ENCODE measurements around the gene TSPAN4. TPM values are rescaled to one million over a fixed set of nuclear protein-coding genes. Genes with fewer than 3 reads are reported as not detected.

TSPAN4 gene
- total and polyA plus RNA-seq, 3 experiments from 2014 or later, result 4.4 to 9.4 (median 8.8) TPM

- Histone ChIP-seq H3K36me3 (ENCODE audit: insufficient read depth, low read length) (no peaks in the 10 kb centered on the region), H3K4me3 (ENCODE audit: low read length) (no peak overlapping the region), H3K9me3 (ENCODE audit: low read length) (no peaks in the 10 kb centered on the region), H3K27me3 (ENCODE audit: insufficient read depth, low read length, poor library complexity, severe bottlenecking) (no peaks in the 10 kb centered on the region), H3K27ac (ENCODE audit: low read depth, low read length) (no peak overlapping the region), H3K4me1 (ENCODE audit: insufficient read depth, low read length) (peaks cover 25% of the 10 kb centered on the region)
- ChIA-PET CTCF (interaction anchor here (1.2 to 1.7 kb wide), 4 partner anchors 10 to 27 kb away, joined by 3 to 6 read pairs (median 4); no protein-coding TSS in a partner anchor), POLR2A (interaction anchor here (1.3 kb wide), 1 partner anchor 10 kb away, joined by 7 read pairs; no protein-coding TSS in a partner anchor)
- Mint-ChIP-seq H3K4me1 (peaks cover 10 to 26% (median 11%) of the 10 kb centered on the region in 3 donors), H3K27ac (no peak overlapping the region), H3K27me3 (peaks cover 0 to 5% of the 10 kb centered on the region in 2 donors), H3K36me3 (peaks cover 0 to 37% (median 4%) of the 10 kb centered on the region in 3 donors), H3K4me3 (peak overlapping the region; percentile 35 to 95 (median 65)), H3K9me3 (no peaks in the 10 kb centered on the region)
- DNase-seq, result no peak
Measured at GRCh38 chr11:821512-822371, 20.9 kb upstream of the TSPAN4 start.

GRCh38 chr11:823441-824291, 19.0 kb upstream of the TSPAN4 start:
- peaks cover 0 to 37% (median 4%) of the 10 kb centered on the region in 3 donors for H3K36me3 Mint-ChIP-seq
- peak overlapping the region in 2 of 8 donors; percentile 33 to 69 for H3K27ac Mint-ChIP-seq
- no peak overlapping the region for H3K4me3 ChIP-seq (ENCODE audit: low read length)
- POLR2A ChIA-PET, result interaction anchor here (0.6 to 1.1 kb wide), 2 partner anchors 13 to 15 kb away, joined by 3 read pairs; no protein-coding TSS in a partner anchor
- H3K4me3 Mint-ChIP-seq, result no peak overlapping the region
- H3K36me3 ChIP-seq (ENCODE audit: insufficient read depth, low read length), result no peaks in the 10 kb centered on the region
- no peaks in the 10 kb centered on the region for H3K9me3 Mint-ChIP-seq
- no peaks in the 10 kb centered on the region for H3K9me3 ChIP-seq (ENCODE audit: low read length)
- peaks cover 32% of the 10 kb centered on the region for H3K4me1 ChIP-seq (ENCODE audit: insufficient read depth, low read length)
- H3K4me1 Mint-ChIP-seq, result peaks cover 10 to 38% (median 14%) of the 10 kb centered on the region in 3 donors
- no peak overlapping the region for H3K27ac ChIP-seq (ENCODE audit: low read depth, low read length)
- no peak for DNase-seq
- H3K27me3 ChIP-seq (ENCODE audit: insufficient read depth, low read length, poor library complexity, severe bottlenecking), result peaks cover 9% of the 10 kb centered on the region
- peaks cover 9 to 10% of the 10 kb centered on the region in 2 donors for H3K27me3 Mint-ChIP-seq
- CTCF ChIA-PET, result interaction anchor here (1.7 kb wide), 1 partner anchor 15 kb away, joined by 5 read pairs; no protein-coding TSS in a partner anchor

GRCh38 chr11:824292-824880, 18.3 kb upstream of the TSPAN4 start:
- Mint-ChIP-seq H3K36me3 (peaks cover 0 to 37% (median 4%) of the 10 kb centered on the region in 3 donors), H3K9me3 (no peaks in the 10 kb centered on the region), H3K27me3 (peaks cover 9 to 15% of the 10 kb centered on the region in 2 donors), H3K4me1 (peaks cover 10 to 44% (median 17%) of the 10 kb centered on the region in 3 donors), H3K27ac (no peak overlapping the region), H3K4me3 (no peak overlapping the region)
- ChIA-PET CTCF (no interaction called here), POLR2A (interaction anchor here (0.6 kb wide), 1 partner anchor 16 kb away, joined by 3 read pairs; no protein-coding TSS in a partner anchor)
- no peak for DNase-seq
- peaks cover 33% of the 10 kb centered on the region for H3K4me1 ChIP-seq (ENCODE audit: insufficient read depth, low read length)
- H3K27ac ChIP-seq (ENCODE audit: low read depth, low read length), result no peak overlapping the region
- no peaks in the 10 kb centered on the region for H3K9me3 ChIP-seq (ENCODE audit: low read length)
- peaks cover 16% of the 10 kb centered on the region for H3K27me3 ChIP-seq (ENCODE audit: insufficient read depth, low read length, poor library complexity, severe bottlenecking)
- no peak overlapping the region for H3K4me3 ChIP-seq (ENCODE audit: low read length)
- H3K36me3 ChIP-seq (ENCODE audit: insufficient read depth, low read length), result no peaks in the 10 kb centered on the region

- POLR2A ChIA-PET, result no interaction called here
- Mint-ChIP-seq H3K27me3 (peaks cover 9 to 19% of the 10 kb centered on the region in 2 donors), H3K27ac (no peak overlapping the region), H3K4me3 (no peak overlapping the region), H3K4me1 (peaks cover 10 to 49% (median 17%) of the 10 kb centered on the region in 3 donors), H3K9me3 (no peaks in the 10 kb centered on the region), H3K36me3 (peaks cover 0 to 36% (median 4%) of the 10 kb centered on the region in 3 donors)
- H3K4me1 ChIP-seq (ENCODE audit: insufficient read depth, low read length), result peaks cover 39% of the 10 kb centered on the region
- no peak for DNase-seq
- peaks cover 20% of the 10 kb centered on the region for H3K27me3 ChIP-seq (ENCODE audit: insufficient read depth, low read length, poor library complexity, severe bottlenecking)
- no peaks in the 10 kb centered on the region for H3K9me3 ChIP-seq (ENCODE audit: low read length)
- no peak overlapping the region for H3K27ac ChIP-seq (ENCODE audit: low read depth, low read length)
- H3K4me3 ChIP-seq (ENCODE audit: low read length), result no peak overlapping the region
- CTCF ChIA-PET, result interaction anchor here (0.6 kb wide), 1 partner anchor 224 kb away, joined by 3 read pairs; no protein-coding TSS in a partner anchor
- H3K36me3 ChIP-seq (ENCODE audit: insufficient read depth, low read length), result no peaks in the 10 kb centered on the region
Measured at GRCh38 chr11:824942-825341, 17.7 kb upstream of the TSPAN4 start.

GRCh38 chr11:825366-826226, 17.1 kb upstream of the TSPAN4 start:
- no peaks in the 10 kb centered on the region for H3K36me3 ChIP-seq (ENCODE audit: insufficient read depth, low read length)
- no peak for DNase-seq
- Mint-ChIP-seq H3K27me3 (peaks cover 9 to 19% of the 10 kb centered on the region in 2 donors), H3K36me3 (peaks cover 0 to 34% (median 4%) of the 10 kb centered on the region in 3 donors), H3K4me1 (peaks cover 10 to 50% (median 17%) of the 10 kb centered on the region in 3 donors), H3K9me3 (no peaks in the 10 kb centered on the region), H3K27ac (no peak overlapping the region), H3K4me3 (no peak overlapping the region)
- H3K4me1 ChIP-seq (ENCODE audit: insufficient read depth, low read length), result peaks cover 40% of the 10 kb centered on the region
- ChIA-PET CTCF (interaction anchor here (0.6 kb wide), 1 partner anchor 224 kb away, joined by 3 read pairs; no protein-coding TSS in a partner anchor), POLR2A (interaction anchor here (0.5 kb wide), 1 partner anchor 69 kb away, joined by 5 read pairs; no protein-coding TSS in a partner anchor)
- peaks cover 20% of the 10 kb centered on the region for H3K27me3 ChIP-seq (ENCODE audit: insufficient read depth, low read length, poor library complexity, severe bottlenecking)
- no peak overlapping the region for H3K27ac ChIP-seq (ENCODE audit: low read depth, low read length)
- H3K9me3 ChIP-seq (ENCODE audit: low read length), result no peaks in the 10 kb centered on the region
- H3K4me3 ChIP-seq (ENCODE audit: low read length), result no peak overlapping the region

GRCh38 chr11:826227-826621, 16.4 kb upstream of the TSPAN4 start:
- Histone ChIP-seq H3K27me3 (ENCODE audit: insufficient read depth, low read length, poor library complexity, severe bottlenecking) (peaks cover 20% of the 10 kb centered on the region), H3K9me3 (ENCODE audit: low read length) (no peaks in the 10 kb centered on the region), H3K27ac (ENCODE audit: low read depth, low read length) (peak overlapping the region; percentile 24), H3K4me1 (ENCODE audit: insufficient read depth, low read length) (peaks cover 40% of the 10 kb centered on the region), H3K36me3 (ENCODE audit: insufficient read depth, low read length) (no peaks in the 10 kb centered on the region), H3K4me3 (ENCODE audit: low read length) (no peak overlapping the region)
- Mint-ChIP-seq H3K36me3 (peaks cover 0 to 30% (median 4%) of the 10 kb centered on the region in 3 donors), H3K4me1 (peaks cover 5 to 49% (median 11%) of the 10 kb centered on the region in 3 donors), H3K27me3 (peaks cover 9 to 19% of the 10 kb centered on the region in 2 donors), H3K9me3 (no peaks in the 10 kb centered on the region), H3K27ac (peak overlapping the region in 1 of 8 donors; percentile 66), H3K4me3 (peak overlapping the region; percentile 68 to 85 (median 71))
- no peak for DNase-seq
- ChIA-PET CTCF (no interaction called here), POLR2A (interaction anchor here (0.5 kb wide), 2 partner anchors 15 to 70 kb away, joined by 3 to 5 read pairs; no protein-coding TSS in a partner anchor)

GRCh38 chr11:826836-827145, 15.9 kb upstream of the TSPAN4 start:
- peak overlapping the region; percentile 37 for H3K4me3 ChIP-seq (ENCODE audit: low read length)
- Mint-ChIP-seq H3K36me3 (peaks cover 0 to 26% (median 4%) of the 10 kb centered on the region in 3 donors), H3K27ac (peak overlapping the region in 1 of 8 donors; percentile 77), H3K9me3 (no peaks in the 10 kb centered on the region), H3K4me3 (peak overlapping the region; percentile 68 to 85 (median 71)), H3K27me3 (peaks cover 9 to 19% of the 10 kb centered on the region in 2 donors), H3K4me1 (peaks cover 4 to 51% (median 14%) of the 10 kb centered on the region in 3 donors)
- H3K36me3 ChIP-seq (ENCODE audit: insufficient read depth, low read length), result no peaks in the 10 kb centered on the region
- POLR2A ChIA-PET, result interaction anchor here (0.5 kb wide), 1 partner anchor 16 kb away, joined by 3 read pairs; no protein-coding TSS in a partner anchor
- CTCF ChIA-PET, result no interaction called here
- no peak for DNase-seq
- H3K27me3 ChIP-seq (ENCODE audit: insufficient read depth, low read length, poor library complexity, severe bottlenecking), result peaks cover 20% of the 10 kb centered on the region
- H3K9me3 ChIP-seq (ENCODE audit: low read length), result no peaks in the 10 kb centered on the region
- peak overlapping the region; percentile 24 for H3K27ac ChIP-seq (ENCODE audit: low read depth, low read length)
- peaks cover 37% of the 10 kb centered on the region for H3K4me1 ChIP-seq (ENCODE audit: insufficient read depth, low read length)

Measured in CD8-positive, alpha-beta memory T cell (primary cell).